Memory B cell (primary cell): ENCODE data around the gene SEL1L3.
A peak's percentile ranks its signal among the peaks of the same experiment; 100 is the strongest.

ENCODE experiments used
- ATAC-seq: fragments of 150-1000 bp; cut with Tn5 transposase; 2 replicates; pipeline ENCODE4 v1.10.0; 2021; ENCODE audit warnings: low read depth, mild to moderate bottlenecking, moderate library complexity
- DNase-seq, 2 donors: peaks; one replicate each; pipeline ENCODE4 v3.0.0; 2022; ENCODE audit warnings: low spot score in 2 of 2
- H3K27ac Mint-ChIP-seq: one replicate; pipeline ENCODE4 v1.8.0; 2022; ENCODE audit warnings: mild to moderate bottlenecking, moderate library complexity, mixed read lengths
- H3K27me3 Mint-ChIP-seq: one replicate; pipeline ENCODE4 v1.8.0; 2022; ENCODE audit warnings: mixed read lengths
- H3K36me3 Mint-ChIP-seq: one replicate; pipeline ENCODE4 v1.8.0; 2022; ENCODE audit warnings: mild to moderate bottlenecking, mixed read lengths
- H3K4me1 Mint-ChIP-seq: one replicate; pipeline ENCODE4 v1.8.0; 2022; ENCODE audit warnings: mixed read lengths
- H3K4me3 Mint-ChIP-seq: one replicate; pipeline ENCODE4 v1.8.0; 2022; ENCODE audit warnings: mild to moderate bottlenecking, moderate library complexity, mixed read lengths
- H3K9me3 Mint-ChIP-seq: one replicate; pipeline ENCODE4 v1.8.0; 2022; ENCODE audit warnings: mixed read lengths

Gene SEL1L3

GRCh38 chr4:25727711-25728493, 134.9 kb downstream of the SEL1L3 start:
- H3K4me1 Mint-ChIP-seq = peaks cover 22% of the 10 kb centered on the region
- peak; percentile 68 for ATAC-seq
- H3K36me3 Mint-ChIP-seq = peaks cover 8% of the 10 kb centered on the region
- DNase-seq = no peak
- no peak overlapping the region for H3K4me3 Mint-ChIP-seq
- H3K9me3 Mint-ChIP-seq = no peaks in the 10 kb centered on the region
- H3K27me3 Mint-ChIP-seq = no peaks in the 10 kb centered on the region
- peak overlapping the region; percentile 81 for H3K27ac Mint-ChIP-seq

DNA sequence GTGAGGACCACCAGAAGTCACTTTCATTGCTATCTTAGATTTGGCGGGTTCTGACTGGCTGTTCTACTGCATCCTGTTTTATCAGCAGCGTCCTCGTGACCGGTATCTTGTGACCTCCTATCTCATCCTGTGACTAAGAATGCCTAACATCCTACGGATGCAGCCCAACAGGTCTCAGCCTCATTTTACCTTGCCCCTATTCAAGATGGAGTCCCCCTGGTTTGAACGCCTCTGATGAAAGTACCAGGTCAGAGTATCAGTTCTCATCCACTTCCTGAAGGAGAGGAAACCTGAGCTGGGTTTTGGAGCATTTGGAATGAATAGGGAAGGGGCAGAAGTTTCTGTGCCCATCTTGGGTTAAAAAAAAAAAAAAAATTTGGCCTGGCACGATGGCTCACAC, 136.9 kb downstream of the SEL1L3 start:
- Mint-ChIP-seq H3K36me3 (peaks cover 15% of the 10 kb centered on the region), H3K4me3 (no peak overlapping the region), H3K27ac (no peak overlapping the region), H3K27me3 (no peaks in the 10 kb centered on the region), H3K9me3 (no peaks in the 10 kb centered on the region), H3K4me1 (peaks cover 19% of the 10 kb centered on the region)
- DNase-seq (no peak), ATAC-seq (no peak)

DNA sequence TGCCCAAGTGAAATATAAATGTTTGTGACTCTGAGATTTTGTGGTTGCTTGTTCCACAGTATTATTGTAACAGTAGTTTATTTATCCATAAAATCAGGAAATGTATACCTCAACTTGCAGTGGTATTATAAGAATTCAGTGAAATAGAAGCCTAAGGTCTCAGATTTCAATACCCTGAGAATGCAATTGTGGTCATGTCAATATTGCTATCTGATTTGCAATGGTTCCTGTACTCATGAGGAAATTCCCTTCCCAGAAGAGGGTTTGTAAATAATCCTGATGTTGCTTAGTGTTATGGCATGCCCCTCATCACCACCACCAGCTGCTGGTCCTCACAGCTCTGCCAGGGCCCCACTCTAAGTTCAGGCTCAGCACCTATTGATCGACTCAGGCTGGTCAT, 139.4 kb downstream of the SEL1L3 start:
- Mint-ChIP-seq H3K4me1 (peaks cover 8% of the 10 kb centered on the region), H3K4me3 (no peak overlapping the region), H3K36me3 (peaks cover 12% of the 10 kb centered on the region), H3K9me3 (no peaks in the 10 kb centered on the region), H3K27ac (no peak overlapping the region), H3K27me3 (no peaks in the 10 kb centered on the region)
- DNase-seq (no peak), ATAC-seq (no peak)

DNA sequence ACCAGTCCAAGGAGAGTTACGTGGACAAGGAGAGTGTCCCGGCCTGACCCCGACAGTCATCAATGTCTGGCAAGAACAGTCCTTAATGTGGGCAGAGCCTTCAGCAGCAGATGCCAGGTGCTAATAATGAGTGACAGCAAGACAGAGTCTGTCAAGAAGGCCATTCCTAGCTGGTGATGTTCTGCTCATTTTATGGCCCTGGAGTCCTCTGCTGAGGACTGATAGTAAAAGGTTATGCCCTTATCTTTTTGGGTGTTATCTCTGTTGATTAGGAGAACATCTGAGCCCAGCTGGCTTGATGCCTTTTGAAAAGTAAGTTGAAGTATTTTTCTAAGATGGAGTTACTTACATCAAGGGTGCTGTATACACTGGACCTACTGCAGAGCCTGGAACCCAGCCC, 139.8 kb downstream of the SEL1L3 start:
- ATAC-seq (no peak), DNase-seq (no peak)
- Mint-ChIP-seq H3K27ac (no peak overlapping the region), H3K36me3 (peaks cover 12% of the 10 kb centered on the region), H3K4me3 (no peak overlapping the region), H3K9me3 (no peaks in the 10 kb centered on the region), H3K4me1 (peaks cover 5% of the 10 kb centered on the region), H3K27me3 (no peaks in the 10 kb centered on the region)

DNA sequence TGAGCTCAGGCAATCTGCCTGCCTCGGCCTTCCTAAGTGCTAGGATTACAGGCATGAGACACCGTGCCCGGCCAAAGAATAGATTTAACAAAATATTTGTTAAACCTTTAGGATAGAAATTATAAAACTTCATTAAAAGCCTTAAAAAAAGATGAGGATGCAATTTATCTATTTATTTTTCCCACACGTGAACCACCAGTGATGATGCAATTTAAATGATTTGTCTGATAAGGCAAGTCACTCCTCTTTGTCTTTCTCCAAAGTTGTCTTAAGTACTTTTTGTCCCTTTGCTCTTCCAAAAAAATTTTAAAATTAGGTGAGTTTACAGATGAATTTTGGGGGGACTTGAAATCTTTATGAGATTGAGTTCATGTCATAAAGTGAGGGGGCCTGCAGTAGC, 149.0 kb downstream of the SEL1L3 start:
- Mint-ChIP-seq H3K36me3 (peaks cover 8% of the 10 kb centered on the region), H3K9me3 (peaks cover 2% of the 10 kb centered on the region)
- ATAC-seq = no peak

GRCh38 chr4:25712611-25713010, 150.2 kb downstream of the SEL1L3 start:
- Mint-ChIP-seq H3K9me3 (peaks cover 4% of the 10 kb centered on the region), H3K4me1 (no peaks in the 10 kb centered on the region)

More for the DNA sequence above, 149.0 kb downstream of the SEL1L3 start:
- Mint-ChIP-seq H3K4me1 (no peaks in the 10 kb centered on the region), H3K27me3 (peaks cover 1% of the 10 kb centered on the region), H3K27ac (no peak overlapping the region), H3K4me3 (no peak overlapping the region)
- no peak for DNase-seq

DNA sequence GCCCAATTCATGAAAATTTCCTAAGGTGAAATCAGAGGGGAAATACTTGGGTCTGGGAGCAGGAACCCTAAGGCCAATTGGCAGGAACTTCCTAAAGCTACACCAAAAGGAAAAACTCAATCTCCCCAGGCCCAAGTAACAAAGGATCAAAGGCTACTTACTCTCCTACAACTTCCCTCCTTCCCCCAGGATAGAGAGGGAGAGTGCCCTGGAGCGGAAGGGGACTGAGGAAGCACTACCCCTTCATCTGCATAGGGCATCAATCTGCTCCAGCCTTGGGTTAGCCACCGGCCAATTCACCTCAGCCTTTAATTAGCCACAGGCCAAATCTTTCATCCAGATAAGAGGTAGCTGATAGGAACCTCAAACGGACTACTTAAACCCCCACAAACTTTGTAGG, 152.2 kb downstream of the SEL1L3 start:
- no peak overlapping the region for H3K27ac Mint-ChIP-seq
- peaks cover 9% of the 10 kb centered on the region for H3K36me3 Mint-ChIP-seq
- peaks cover 4% of the 10 kb centered on the region for H3K27me3 Mint-ChIP-seq
- H3K4me3 Mint-ChIP-seq = no peak overlapping the region
- no peaks in the 10 kb centered on the region for H3K4me1 Mint-ChIP-seq
- ATAC-seq = no peak
- no peak for DNase-seq
- peaks cover 4% of the 10 kb centered on the region for H3K9me3 Mint-ChIP-seq

More at GRCh38 chr4:25712611-25713010, 150.2 kb downstream of the SEL1L3 start:
- ATAC-seq = no peak
- H3K36me3 Mint-ChIP-seq = peaks cover 9% of the 10 kb centered on the region
- no peak overlapping the region for H3K4me3 Mint-ChIP-seq
- H3K27ac Mint-ChIP-seq = peak overlapping the region; percentile 45
- peaks cover 4% of the 10 kb centered on the region for H3K27me3 Mint-ChIP-seq
- DNase-seq = no peak

DNA sequence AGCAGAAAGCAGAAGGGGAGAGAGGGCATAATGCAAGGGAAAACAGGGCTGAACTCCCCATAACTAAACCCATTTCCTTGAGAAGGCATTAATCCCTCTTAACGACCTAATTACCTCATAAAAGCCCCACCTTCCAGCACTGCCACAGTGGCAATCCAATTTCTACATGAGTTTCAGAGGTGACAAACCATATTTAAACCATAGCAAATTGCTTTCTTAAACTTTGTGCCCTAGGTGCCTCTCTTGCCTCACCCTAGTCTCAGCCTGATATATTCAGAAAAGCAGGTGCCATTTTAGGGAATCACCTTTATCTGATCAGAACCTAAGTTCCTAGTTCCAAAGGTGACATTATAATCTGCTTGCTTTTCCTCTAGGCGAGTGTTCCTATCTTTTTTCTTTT, 158.3 kb downstream of the SEL1L3 start:
- ATAC-seq = no peak
- no peaks in the 10 kb centered on the region for H3K4me1 Mint-ChIP-seq
- peaks cover 4% of the 10 kb centered on the region for H3K9me3 Mint-ChIP-seq
- no peak overlapping the region for H3K4me3 Mint-ChIP-seq
- no peak for DNase-seq
- peaks cover 4% of the 10 kb centered on the region for H3K36me3 Mint-ChIP-seq
- peaks cover 4% of the 10 kb centered on the region for H3K27me3 Mint-ChIP-seq
- no peak overlapping the region for H3K27ac Mint-ChIP-seq

- no peak overlapping the region for H3K4me3 Mint-ChIP-seq
- peaks cover 3% of the 10 kb centered on the region for H3K36me3 Mint-ChIP-seq
- no peak for DNase-seq
- no peak for ATAC-seq
- no peaks in the 10 kb centered on the region for H3K4me1 Mint-ChIP-seq
- no peak overlapping the region for H3K27ac Mint-ChIP-seq
- H3K27me3 Mint-ChIP-seq = peaks cover 3% of the 10 kb centered on the region
- H3K9me3 Mint-ChIP-seq = peaks cover 1% of the 10 kb centered on the region
Measured at GRCh38 chr4:25703731-25704388, 158.9 kb downstream of the SEL1L3 start.

- Mint-ChIP-seq H3K27ac (no peak overlapping the region), H3K27me3 (no peaks in the 10 kb centered on the region), H3K4me1 (no peaks in the 10 kb centered on the region), H3K36me3 (peaks cover 3% of the 10 kb centered on the region), H3K9me3 (no peaks in the 10 kb centered on the region), H3K4me3 (no peak overlapping the region)
- ATAC-seq = no peak
- DNase-seq = no peak
Measured at GRCh38 chr4:25702848-25703247, 159.9 kb downstream of the SEL1L3 start.

DNA sequence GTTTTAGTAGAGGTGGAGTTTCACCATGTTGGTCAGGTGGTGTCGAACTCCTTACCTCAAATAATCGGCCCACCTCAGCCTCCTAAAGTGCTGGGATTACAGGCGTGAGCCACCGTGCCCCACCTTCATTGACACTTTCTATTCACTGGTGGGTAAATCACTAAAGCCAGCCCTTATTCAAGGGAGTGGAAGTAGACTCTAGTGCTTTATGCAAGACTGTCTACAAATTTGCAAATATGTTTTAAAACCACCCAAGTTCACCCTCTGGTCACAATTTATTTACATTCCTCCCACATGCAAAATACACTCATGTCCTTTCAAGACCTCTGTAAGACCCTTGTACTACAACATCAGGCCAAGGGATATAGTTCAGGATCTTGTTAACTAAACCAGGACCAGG, 162.1 kb downstream of the SEL1L3 start:
- DNase-seq (no peak), ATAC-seq (no peak)
- Mint-ChIP-seq H3K4me1 (no peaks in the 10 kb centered on the region), H3K4me3 (no peak overlapping the region), H3K36me3 (peaks cover 3% of the 10 kb centered on the region), H3K27ac (no peak overlapping the region), H3K9me3 (no peaks in the 10 kb centered on the region), H3K27me3 (no peaks in the 10 kb centered on the region)

DNA sequence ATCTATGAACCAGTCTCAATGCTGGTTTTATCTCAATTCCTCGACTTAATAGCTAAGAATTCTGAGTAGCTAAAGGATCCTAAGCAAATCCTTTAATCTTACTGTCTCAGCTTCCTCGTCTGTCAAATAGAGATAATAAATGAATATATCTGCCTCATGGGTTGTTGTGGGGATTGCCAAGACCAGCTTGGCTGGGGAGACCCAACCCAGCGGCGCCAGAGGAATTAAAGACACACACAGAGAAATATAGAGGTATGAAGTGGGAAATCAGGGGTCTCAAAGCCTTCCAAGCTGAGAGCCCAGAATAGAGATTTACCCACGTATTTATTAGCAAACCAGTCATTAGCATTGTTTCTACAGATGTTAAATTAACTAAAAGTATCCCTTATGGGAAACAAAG, 165.3 kb downstream of the SEL1L3 start:
- H3K36me3 Mint-ChIP-seq = peaks cover 6% of the 10 kb centered on the region
- H3K27me3 Mint-ChIP-seq = no peaks in the 10 kb centered on the region
- no peak overlapping the region for H3K27ac Mint-ChIP-seq
- no peak for ATAC-seq
- H3K9me3 Mint-ChIP-seq = no peaks in the 10 kb centered on the region
- no peak overlapping the region for H3K4me3 Mint-ChIP-seq
- no peaks in the 10 kb centered on the region for H3K4me1 Mint-ChIP-seq
- DNase-seq = no peak
